Gastrocnemius medialis (tissue), 4 donors: Measurements from ENCODE around the gene PDCD7.

ENCODE experiments used
- CTCF ChIP-seq, 5 experiments: fragments of 450-650 bp in 3 of 5; fragments of 200-600 bp in 2 of 5; sonication (generic) in 2 of 5; IDR thresholded peaks in 4 of 5; conservative IDR thresholded peaks in 1 of 5; 1 replicate in 4 of 5; 2 replicates in 1 of 5; pipeline ENCODE4 v1.5.1; 2016 to 2019; ENCODE audit warnings: antibody characterized with exemption in 5 of 5, mild to moderate bottlenecking in 3 of 5, moderate library complexity in 3 of 5
- POLR2A ChIP-seq, 2 donors: fragments of 450-650 bp; IDR thresholded peaks; one replicate each; pipeline ENCODE4 v1.6.1; 2017; ENCODE audit warnings: antibody characterized with exemption in 2 of 2, mild to moderate bottlenecking in 2 of 2, moderate library complexity in 2 of 2

DNA sequence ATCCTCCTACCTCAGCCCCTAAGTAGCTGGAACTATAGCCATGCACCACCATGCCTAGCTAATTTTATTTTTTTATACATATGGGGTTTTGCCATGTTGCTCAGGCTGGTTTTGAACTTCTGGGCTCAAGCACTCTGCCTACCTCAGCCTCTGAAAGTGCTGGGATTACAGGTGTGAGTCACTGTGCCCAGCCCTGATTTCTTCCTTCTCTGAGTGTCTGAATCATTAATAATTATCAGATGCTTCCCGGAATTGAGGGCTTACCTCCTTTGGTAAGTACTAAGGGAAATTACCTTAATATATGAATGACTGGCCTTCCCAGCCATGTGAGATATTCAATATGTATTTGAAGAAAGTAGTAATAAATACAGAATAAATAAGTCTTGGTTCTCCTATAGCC is 44.3 kb upstream of the PDCD7 start:
- TF ChIP-seq CTCF (IDR thresholded peaks at IDR 0.05 in 4 of 5, conservative IDR thresholded peaks at IDR 0.05 in 1 of 5) (no peak), POLR2A (IDR thresholded peaks at IDR 0.05) (no peak)
